IPS-15b (cell line): ENCODE results near the gene CPOX.

Experiments
- H3K27me3 ChIP-seq: one replicate; pipeline ENCODE4 v1.6.1; 2013; ENCODE audit warnings: low read length; ENCODE audit not compliant: control insufficient read depth, insufficient read depth
- H3K36me3 ChIP-seq: one replicate; pipeline ENCODE4 v1.6.1; 2013; ENCODE audit warnings: low read length; ENCODE audit not compliant: control insufficient read depth, insufficient read depth
- H3K4me1 ChIP-seq: one replicate; pipeline ENCODE4 v1.6.1; 2013; ENCODE audit warnings: mild to moderate bottlenecking, low read length; ENCODE audit not compliant: control insufficient read depth, insufficient read depth
- H3K4me3 ChIP-seq: one replicate; pipeline ENCODE4 v1.5.1; 2013; ENCODE audit warnings: low read depth, low read length
- H3K9ac ChIP-seq: one replicate; pipeline ENCODE4 v1.6.1; 2013; ENCODE audit warnings: low read depth, mild to moderate bottlenecking, low read length
- H3K9me3 ChIP-seq: one replicate; pipeline ENCODE4 v1.6.1; 2013; ENCODE audit warnings: mild to moderate bottlenecking, low read length; ENCODE audit not compliant: control insufficient read depth, insufficient read depth

Gene CPOX

DNA sequence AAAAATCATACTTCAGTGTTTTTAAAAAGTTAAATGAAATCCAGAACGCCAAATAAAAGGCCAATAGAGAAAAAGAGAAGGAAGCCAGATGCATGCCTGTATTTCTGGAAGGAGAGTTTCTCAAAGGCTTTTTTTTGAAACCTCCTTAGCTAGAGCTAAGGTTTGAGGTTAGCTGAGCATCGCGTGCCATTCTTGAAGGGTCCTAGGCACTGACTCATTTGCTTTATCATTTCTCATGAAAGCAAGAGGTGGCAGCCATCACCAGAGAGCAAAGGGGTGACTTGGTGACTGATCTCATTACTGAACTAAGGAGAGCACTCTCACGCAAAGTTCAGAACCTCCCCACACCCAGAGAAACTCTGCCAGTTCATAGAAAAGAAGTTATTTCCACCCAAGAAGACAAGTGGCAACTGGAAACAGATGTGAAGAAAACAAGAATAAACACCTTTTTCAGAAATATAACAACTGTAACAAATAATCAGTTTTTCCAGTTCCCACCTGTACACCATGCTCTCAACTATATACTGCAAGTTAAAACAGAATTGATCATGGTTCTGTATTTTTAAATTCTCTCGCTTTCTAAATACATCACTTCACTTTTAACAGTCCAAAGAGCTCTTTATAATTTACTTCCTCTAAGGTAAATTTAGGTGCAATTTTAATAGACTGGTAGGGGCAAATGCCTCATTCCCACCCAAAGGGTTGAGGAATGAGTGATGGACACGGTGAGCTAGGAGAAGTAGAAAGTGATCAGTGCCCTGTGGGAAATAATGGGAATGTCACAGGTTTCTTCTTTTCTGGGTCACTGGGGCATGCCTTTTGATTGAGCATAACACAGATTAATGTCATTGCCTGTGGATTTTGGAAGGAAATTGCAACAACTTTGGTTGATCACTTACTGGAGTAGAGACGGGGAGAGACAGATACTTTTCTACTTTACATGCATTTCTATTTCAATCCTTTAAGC lies 37.0 kb downstream of the CPOX start:
- no peaks in the 10 kb centered on the region for H3K27me3 ChIP-seq
- no peaks in the 10 kb centered on the region for H3K9me3 ChIP-seq
- no peak overlapping the region for H3K9ac ChIP-seq
- H3K4me1 ChIP-seq = no peaks in the 10 kb centered on the region
- no peaks in the 10 kb centered on the region for H3K36me3 ChIP-seq
- no peak overlapping the region for H3K4me3 ChIP-seq

DNA sequence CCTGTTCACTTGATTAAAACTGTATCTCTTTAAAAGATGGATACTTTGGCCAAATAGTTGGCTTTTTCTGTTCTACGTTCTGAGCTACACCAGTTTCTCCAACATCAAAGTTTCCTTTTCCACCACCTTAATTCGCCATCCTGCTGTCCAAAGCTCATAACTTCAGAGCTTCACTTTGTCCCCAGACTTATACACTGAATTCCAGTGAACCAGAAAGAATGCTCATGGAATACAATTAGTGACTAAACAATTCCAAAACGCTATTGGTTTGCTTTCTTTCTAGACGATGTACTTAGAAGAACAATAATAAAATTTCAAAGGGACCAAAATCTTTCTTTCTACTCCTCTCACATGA lies 38.4 kb downstream of the CPOX start:
- Histone ChIP-seq H3K9me3 (no peaks in the 10 kb centered on the region), H3K4me1 (no peaks in the 10 kb centered on the region), H3K27me3 (no peaks in the 10 kb centered on the region), H3K9ac (no peak overlapping the region), H3K36me3 (no peaks in the 10 kb centered on the region), H3K4me3 (no peak overlapping the region)

DNA sequence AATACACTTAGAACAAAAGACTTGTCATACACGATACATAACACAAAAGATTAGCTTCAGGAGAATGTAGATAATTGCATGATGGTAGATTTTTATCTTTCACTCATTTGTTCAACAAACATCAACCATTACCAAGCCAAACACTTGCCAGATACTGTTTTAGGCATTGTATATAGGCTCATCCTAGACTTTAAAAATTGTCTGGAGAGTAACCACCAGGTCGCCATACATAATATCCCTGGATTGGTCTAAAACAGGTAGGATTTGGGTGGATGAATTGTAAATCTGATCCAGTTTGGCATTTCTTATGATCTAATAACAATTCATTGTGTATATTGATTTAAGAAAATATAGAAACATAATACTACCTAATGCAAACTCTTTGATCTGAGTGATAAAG lies 38.8 kb downstream of the CPOX start:
- Histone ChIP-seq H3K27me3 (no peaks in the 10 kb centered on the region), H3K4me1 (no peaks in the 10 kb centered on the region), H3K4me3 (no peak overlapping the region), H3K36me3 (no peaks in the 10 kb centered on the region), H3K9me3 (no peaks in the 10 kb centered on the region), H3K9ac (no peak overlapping the region)

DNA sequence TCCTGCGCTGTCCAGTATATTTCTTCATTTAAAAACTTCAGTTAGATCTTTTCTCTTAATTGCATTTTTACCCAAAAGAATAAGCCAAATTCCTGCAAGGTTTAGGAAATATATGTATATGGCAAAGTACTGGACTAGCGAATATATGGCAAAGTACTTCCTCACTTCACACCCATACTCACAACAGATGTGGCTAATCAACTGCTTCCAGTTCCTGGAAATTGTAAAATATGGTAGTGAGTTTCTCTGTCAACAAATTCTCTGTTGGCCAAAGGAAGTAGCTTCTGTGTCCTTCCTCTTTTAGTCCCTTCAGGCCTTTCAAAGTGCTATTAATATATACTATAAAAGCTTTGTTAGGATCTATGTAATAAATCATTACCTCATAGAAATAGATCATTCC lies 39.7 kb downstream of the CPOX start:
- H3K4me3 ChIP-seq = no peak overlapping the region

DNA sequence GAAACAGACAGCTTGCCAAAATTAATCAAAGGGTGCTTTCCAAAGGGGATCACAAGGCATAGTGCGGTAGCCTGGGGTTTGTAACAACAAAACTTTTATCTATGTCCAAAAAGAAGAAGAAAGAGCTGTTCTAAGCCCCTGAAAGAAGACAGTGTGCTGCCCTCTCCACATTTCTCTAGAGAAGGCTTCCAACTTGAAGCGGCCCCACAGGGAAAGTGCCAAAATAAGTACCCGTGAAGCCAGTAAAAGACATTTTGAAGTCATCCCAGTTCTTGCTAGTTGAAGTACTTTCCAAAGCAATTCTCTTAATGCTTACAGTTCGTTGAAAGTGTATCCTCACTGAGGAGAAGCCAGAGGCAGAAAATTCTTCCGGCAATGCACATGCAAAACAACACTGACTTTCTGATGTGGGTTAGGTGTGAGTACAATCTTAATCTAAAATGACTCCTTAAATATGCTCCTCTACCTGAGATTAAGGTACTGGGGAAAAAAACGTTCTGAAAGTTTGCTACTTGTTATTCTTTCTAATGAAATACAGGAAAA lies 40.3 kb downstream of the CPOX start:
- no peak overlapping the region for H3K9ac ChIP-seq
- H3K4me1 ChIP-seq = no peaks in the 10 kb centered on the region
- no peaks in the 10 kb centered on the region for H3K27me3 ChIP-seq

More for the DNA sequence above, 39.7 kb downstream of the CPOX start:
- H3K4me1 ChIP-seq = no peaks in the 10 kb centered on the region
- H3K27me3 ChIP-seq = no peaks in the 10 kb centered on the region
- H3K36me3 ChIP-seq = no peaks in the 10 kb centered on the region
- no peaks in the 10 kb centered on the region for H3K9me3 ChIP-seq
- H3K9ac ChIP-seq = no peak overlapping the region

DNA sequence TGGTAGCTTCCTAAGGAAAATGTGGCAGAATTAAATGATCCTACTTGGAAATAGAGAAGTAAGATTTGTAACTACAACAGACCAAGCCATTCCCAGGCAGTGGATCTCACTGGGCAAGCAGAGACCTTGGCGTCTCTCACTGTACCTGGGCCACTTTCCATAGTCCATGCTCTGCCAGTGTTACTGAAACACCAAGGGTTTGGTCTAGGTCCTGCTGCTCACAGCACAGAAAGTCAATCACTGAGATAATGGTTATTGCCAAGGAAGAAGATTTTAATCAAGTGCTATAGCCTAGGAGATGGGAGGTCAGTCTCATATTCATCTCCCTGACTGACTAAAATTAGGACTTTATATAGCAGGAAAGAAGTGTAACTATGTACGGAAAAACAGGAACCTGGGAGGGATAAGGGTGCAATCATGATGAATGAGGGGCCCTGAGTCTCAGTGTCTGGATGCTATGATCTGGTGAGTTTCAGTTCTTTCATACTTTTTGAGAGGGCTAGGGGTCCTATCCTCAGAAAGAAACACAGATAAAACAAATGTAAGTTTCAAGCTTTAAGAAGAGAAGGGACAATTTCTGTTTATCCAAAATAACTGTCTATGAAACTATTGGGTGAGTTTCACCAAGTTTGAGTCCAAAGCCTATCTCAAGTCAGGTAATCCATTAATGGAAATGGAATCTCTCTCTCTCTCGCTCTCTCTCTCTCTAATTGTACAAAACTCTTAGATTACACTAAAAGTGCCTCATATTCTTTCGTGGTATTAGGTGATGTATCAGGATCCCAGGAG lies 41.0 kb downstream of the CPOX start:
- Histone ChIP-seq H3K4me3 (no peak overlapping the region), H3K36me3 (no peaks in the 10 kb centered on the region), H3K9me3 (no peaks in the 10 kb centered on the region), H3K27me3 (no peaks in the 10 kb centered on the region), H3K9ac (no peak overlapping the region), H3K4me1 (no peaks in the 10 kb centered on the region)

More for the DNA sequence above, 40.3 kb downstream of the CPOX start:
- H3K9me3 ChIP-seq = no peaks in the 10 kb centered on the region
- no peak overlapping the region for H3K4me3 ChIP-seq
- H3K36me3 ChIP-seq = no peaks in the 10 kb centered on the region

DNA sequence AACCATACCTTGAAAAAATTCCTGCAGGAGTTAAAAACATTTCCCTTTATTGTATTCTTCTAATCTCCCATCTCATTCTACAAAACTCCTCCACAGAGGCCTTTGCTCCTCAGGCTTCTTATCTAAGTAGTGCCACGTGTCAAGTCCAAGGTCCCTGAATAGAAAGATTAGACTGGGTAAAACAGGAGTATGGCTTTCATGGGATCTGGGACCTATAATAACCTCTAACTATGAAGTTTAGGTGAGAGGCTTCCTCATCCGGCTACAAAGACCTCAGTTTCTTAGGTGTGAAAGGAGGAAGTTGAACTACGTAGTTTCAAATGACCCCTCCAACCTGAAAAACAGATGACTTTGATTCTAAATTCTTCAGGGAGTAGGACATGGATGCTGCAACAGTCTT lies 41.7 kb downstream of the CPOX start:
- H3K4me1 ChIP-seq = no peaks in the 10 kb centered on the region
- H3K9me3 ChIP-seq = no peaks in the 10 kb centered on the region
- no peaks in the 10 kb centered on the region for H3K36me3 ChIP-seq
- no peaks in the 10 kb centered on the region for H3K27me3 ChIP-seq
- no peak overlapping the region for H3K4me3 ChIP-seq
- no peak overlapping the region for H3K9ac ChIP-seq

DNA sequence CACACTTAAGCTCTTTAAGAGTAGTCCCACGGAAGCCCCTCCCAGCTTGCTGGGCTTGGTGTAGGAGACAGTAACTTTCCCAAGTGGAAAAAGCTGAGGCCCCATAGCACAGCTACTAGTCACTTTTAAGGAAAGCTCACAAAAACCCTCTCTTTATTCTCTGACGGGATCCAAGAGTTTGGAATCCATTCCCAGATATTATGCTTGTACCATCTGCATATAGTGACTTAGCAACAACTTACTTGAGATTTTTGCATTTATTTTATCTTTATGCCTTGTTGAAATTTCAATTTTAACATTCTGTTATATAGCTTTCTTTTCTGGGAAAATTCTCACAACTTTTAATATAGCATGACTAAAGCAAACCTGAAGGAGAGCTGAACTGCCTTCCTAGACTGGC lies 42.2 kb downstream of the CPOX start:
- H3K4me3 ChIP-seq = no peak overlapping the region

DNA sequence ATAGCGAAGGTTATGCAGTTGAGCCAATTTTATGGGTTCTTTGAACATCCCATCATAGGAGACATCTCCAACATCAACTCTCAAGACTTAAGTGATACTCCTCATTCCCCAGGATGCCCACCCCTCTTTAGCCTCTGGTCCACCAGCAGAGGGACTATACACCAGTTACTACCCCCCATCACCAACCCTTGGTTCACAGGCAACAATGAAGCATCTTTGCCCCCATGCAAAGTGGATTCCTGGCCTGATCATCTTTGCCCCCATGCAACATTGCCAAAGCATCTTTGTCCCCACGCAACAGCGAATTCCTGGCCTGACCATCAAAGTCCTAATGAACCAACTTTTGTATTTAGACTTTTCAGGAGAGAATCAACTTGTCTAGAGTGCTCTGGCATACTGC lies 42.6 kb downstream of the CPOX start:
- no peak overlapping the region for H3K4me3 ChIP-seq
- no peaks in the 10 kb centered on the region for H3K36me3 ChIP-seq
- H3K4me1 ChIP-seq = no peaks in the 10 kb centered on the region
- no peaks in the 10 kb centered on the region for H3K27me3 ChIP-seq
- H3K9ac ChIP-seq = no peak overlapping the region
- H3K9me3 ChIP-seq = no peaks in the 10 kb centered on the region

More for the DNA sequence above, 42.2 kb downstream of the CPOX start:
- H3K9me3 ChIP-seq = no peaks in the 10 kb centered on the region
- H3K9ac ChIP-seq = no peak overlapping the region
- H3K4me1 ChIP-seq = no peaks in the 10 kb centered on the region
- no peaks in the 10 kb centered on the region for H3K36me3 ChIP-seq
- H3K27me3 ChIP-seq = no peaks in the 10 kb centered on the region

DNA sequence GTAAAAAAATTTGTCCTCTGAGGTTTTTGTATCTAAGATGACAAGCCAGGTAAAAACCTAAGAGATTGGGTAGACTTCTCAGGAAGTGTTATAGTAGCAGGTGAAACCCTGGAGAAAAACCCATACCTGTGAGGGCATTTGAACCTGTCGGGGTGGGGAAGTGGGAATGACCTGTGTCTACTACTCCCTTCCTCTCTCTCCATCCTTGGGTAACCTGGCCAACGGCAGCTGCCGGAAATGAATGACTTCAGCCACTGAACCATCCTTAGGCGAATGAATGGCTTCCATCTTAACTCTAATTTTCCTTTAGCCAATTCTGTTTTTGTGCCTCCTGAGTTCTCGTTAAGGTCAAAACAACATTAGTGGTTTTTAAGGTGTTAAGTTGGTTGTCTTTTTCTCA lies 44.9 kb downstream of the CPOX start:
- H3K36me3 ChIP-seq = no peaks in the 10 kb centered on the region
- no peak overlapping the region for H3K9ac ChIP-seq
- H3K4me1 ChIP-seq = no peaks in the 10 kb centered on the region
- no peaks in the 10 kb centered on the region for H3K27me3 ChIP-seq
- no peaks in the 10 kb centered on the region for H3K9me3 ChIP-seq
- no peak overlapping the region for H3K4me3 ChIP-seq

DNA sequence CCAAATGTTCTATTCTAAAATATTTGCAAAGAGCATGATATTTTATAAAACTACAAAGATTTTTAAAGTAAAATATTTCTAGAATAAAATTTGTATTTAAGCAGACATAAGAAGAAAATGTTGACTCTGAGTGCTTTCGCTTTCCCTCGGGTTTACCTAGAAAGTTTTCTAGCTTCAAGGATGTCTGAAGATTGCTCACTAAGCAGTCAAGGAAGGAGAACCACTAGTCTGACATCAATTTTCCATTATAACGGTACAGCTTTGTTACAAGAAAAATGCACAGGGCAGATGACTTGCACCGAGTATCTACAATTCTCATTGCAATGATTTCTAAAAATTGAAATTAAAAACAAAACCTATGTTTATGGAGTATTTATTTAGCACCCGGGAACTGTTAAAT lies 47.5 kb downstream of the CPOX start:
- Histone ChIP-seq H3K4me3 (no peak overlapping the region), H3K9me3 (no peaks in the 10 kb centered on the region), H3K9ac (no peak overlapping the region), H3K4me1 (no peaks in the 10 kb centered on the region), H3K36me3 (no peaks in the 10 kb centered on the region), H3K27me3 (no peaks in the 10 kb centered on the region)
